Transverse colon (tissue), 4 donors: ENCODE measurements around the gene OSBPL7. TPM values are rescaled to one million over a fixed set of nuclear protein-coding genes. Genes with fewer than 3 reads are reported as not detected.
A peak's percentile ranks its signal among the peaks of the same experiment; 100 is the strongest.

Source experiments
- DNase-seq: peaks from one replicate; pipeline ENCODE4 v3.0.0-alpha.2; 2019
- H3K27ac ChIP-seq, 4 donors: fragments of 200-600 bp; sonication (generic); 2 replicates each; pipeline ENCODE4 v1.5.1; 2016 to 2018; ENCODE audit warnings: inconsistent platforms in 4 of 4
- H3K27me3 ChIP-seq: fragments of 200-600 bp; sonication (generic); 2 replicates; pipeline ENCODE4 v1.5.1; 2017; ENCODE audit warnings: inconsistent platforms
- H3K36me3 ChIP-seq, 4 donors: fragments of 200-600 bp; sonication (generic); 2 replicates each; pipeline ENCODE4 v1.5.1; 2017 to 2019; ENCODE audit warnings: inconsistent platforms in 4 of 4
- H3K4me1 ChIP-seq, 4 donors: fragments of 200-600 bp; sonication (generic); 2 replicates each; pipeline ENCODE4 v1.5.1; 2017 to 2020; ENCODE audit warnings: inconsistent platforms in 4 of 4
- H3K4me3 ChIP-seq, 4 donors: fragments of 200-600 bp; sonication (generic); 1 replicate in 1 of 4; 2 replicates in 3 of 4; pipeline versions ENCODE4 v1.5.1 to v1.6.1; 2017 to 2019; ENCODE audit warnings: inconsistent platforms in 4 of 4
- H3K9me3 ChIP-seq, 2 donors: fragments of 200-600 bp; sonication (generic); 2 replicates each; pipeline ENCODE4 v1.5.1; 2017 to 2019; ENCODE audit warnings: inconsistent platforms in 2 of 2
- EP300 ChIP-seq: sonication (generic); formaldehyde crosslinking; IDR thresholded peaks from one replicate; pipeline ENCODE4 v1.6.1; 2017; ENCODE audit warnings: antibody characterized with exemption, low read depth
- POLR2A ChIP-seq: fragments of 450-650 bp; IDR thresholded peaks from one replicate; pipeline ENCODE4 v1.6.1; 2016; ENCODE audit warnings: antibody characterized with exemption, mild to moderate bottlenecking, moderate library complexity
- POLR2AphosphoS5 ChIP-seq, 3 donors: sonication (generic); formaldehyde crosslinking; IDR thresholded peaks; one replicate each; pipeline ENCODE4 v1.6.1; 2016; ENCODE audit warnings: antibody characterized with exemption in 3 of 3
- WGBS, 2 donors: methylation state at CpG; one replicate each; pipeline ENCODE4 v1.1.5; 2018; ENCODE audit warnings: low coverage in 1 of 2; 5-methylcytosine and 5-hydroxymethylcytosine counted together
- in situ Hi-C, 4 donors: fragments of 200-750 bp; cut with MboI; loops; one replicate each; pipeline versions ENCODE4 v1.15.0 to v1.15.1; 2017; ENCODE audit warnings: low sequenced_read_pairs in 3 of 4, low pct_ligation_motif_present in 1 of 4, low pct_unique_long_range_greater_than_20kb in 1 of 4
- intact Hi-C: fragments of 100-400 bp; cut with DNase I; formaldehyde crosslinking; loops from one replicate; pipeline ENCODE4 v1.15.1; 2023; ENCODE audit warnings: low total_unique reads
- total RNA-seq, 4 donors: library from RNA; depleted of rRNA; stranded (reverse); fragments of >200 nt; gene quantifications; one replicate each; pipeline ENCODE4 v1.1.0, GENCODE V29; 2016
- TF ChIP-seq, protein P1 (sequence below), 5 experiments: fragments of 200-600 bp in 3 of 5; fragments of 450-650 bp in 2 of 5; sonication (generic) in 3 of 5; IDR thresholded peaks; 1 replicate in 2 of 5; 2 replicates in 3 of 5; pipeline ENCODE4 v1.5.1; 2016 to 2017; ENCODE audit warnings: antibody characterized with exemption in 5 of 5, inconsistent platforms in 3 of 5, mild to moderate bottlenecking in 2 of 5, moderate library complexity in 1 of 5

The OSBPL7 gene
- total RNA-seq, 4 donors from 2014 or later = 53.5 to 148 (median 75.0) TPM

DNA sequence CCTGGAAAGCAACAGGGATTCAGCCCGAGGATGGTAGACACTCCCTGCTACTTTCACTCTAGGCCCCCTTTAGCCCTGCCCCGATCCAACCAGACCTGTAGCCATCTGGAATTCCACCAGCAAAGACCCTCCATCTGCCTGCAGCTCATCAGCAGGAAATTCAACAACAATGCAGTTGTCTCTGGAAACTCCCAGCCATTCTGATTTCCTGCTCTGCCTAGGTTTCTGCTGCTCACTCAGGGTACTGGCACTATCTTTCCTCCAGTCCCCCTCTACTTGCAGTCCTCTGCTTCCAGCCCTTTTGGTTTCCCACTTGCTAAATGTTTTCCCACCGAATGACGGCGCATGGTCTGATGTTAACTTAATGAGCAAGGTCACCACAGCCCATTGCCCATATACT is 32.0 kb upstream of the OSBPL7 start:
- Histone ChIP-seq H3K27me3 (peaks cover 88% of the 10 kb centered on the region), H3K4me1 (peaks cover 4 to 24% (median 14%) of the 10 kb centered on the region in 4 donors), H3K27ac (no peak overlapping the region), H3K9me3 (no peaks in the 10 kb centered on the region), H3K36me3 (no peaks in the 10 kb centered on the region), H3K4me3 (no peak overlapping the region)
- DNase-seq = no peak
- WGBS, 2 donors = 49 to 61% methylated on average over 5 of the region's 5 CpGs
- intact Hi-C loops = no loop called here
- TF ChIP-seq POLR2A = no peak
- TF ChIP-seq, protein P1, sequence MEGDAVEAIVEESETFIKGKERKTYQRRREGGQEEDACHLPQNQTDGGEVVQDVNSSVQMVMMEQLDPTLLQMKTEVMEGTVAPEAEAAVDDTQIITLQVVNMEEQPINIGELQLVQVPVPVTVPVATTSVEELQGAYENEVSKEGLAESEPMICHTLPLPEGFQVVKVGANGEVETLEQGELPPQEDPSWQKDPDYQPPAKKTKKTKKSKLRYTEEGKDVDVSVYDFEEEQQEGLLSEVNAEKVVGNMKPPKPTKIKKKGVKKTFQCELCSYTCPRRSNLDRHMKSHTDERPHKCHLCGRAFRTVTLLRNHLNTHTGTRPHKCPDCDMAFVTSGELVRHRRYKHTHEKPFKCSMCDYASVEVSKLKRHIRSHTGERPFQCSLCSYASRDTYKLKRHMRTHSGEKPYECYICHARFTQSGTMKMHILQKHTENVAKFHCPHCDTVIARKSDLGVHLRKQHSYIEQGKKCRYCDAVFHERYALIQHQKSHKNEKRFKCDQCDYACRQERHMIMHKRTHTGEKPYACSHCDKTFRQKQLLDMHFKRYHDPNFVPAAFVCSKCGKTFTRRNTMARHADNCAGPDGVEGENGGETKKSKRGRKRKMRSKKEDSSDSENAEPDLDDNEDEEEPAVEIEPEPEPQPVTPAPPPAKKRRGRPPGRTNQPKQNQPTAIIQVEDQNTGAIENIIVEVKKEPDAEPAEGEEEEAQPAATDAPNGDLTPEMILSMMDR (IDR thresholded peaks at IDR 0.05) = no peak
- TF ChIP-seq EP300 = no peak
- no peak for TF ChIP-seq POLR2AphosphoS5 (IDR thresholded peaks at IDR 0.05)
- in situ Hi-C loops = no loop called here

DNA sequence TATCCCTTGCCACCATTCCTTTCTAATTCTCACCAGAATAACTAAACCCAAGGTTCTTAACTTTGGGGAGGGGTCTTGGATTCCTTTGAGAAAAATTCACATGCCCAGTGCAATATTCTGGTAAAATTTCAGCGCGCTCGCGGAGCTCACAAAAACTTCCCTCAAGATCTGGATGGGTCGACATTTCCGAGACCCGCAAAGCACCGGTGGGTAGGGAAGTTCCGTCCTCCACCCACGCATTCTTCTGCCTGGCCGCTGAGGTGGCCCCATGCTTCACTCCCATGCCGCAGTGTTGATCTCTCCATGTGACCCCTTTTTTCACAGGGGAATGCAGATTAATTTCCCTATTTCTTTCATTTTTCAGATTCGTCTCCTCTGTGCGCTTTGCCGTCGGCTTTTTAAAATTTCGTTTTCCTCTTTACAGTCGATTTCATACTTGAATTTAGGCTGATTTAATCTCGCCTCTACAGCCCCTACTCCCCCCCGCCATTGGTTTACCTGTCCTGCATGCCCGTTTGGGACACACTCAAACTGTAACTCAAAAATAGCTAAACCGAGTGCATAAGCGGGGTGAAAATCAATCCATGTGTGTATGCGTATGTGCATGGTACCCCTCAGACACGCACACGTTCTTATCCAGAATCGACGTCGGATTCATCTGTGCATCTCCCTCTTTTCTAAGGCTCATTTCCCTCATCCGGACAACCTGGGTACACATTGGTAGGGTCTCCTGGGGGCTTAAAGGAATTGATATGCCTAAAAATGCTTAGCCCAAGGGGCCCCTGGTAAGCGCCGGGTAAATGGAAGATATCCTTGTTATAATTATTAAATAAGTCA is 30.7 kb upstream of the OSBPL7 start:
- in situ Hi-C loops (no loop called here), intact Hi-C loops (no loop called here)
- Histone ChIP-seq H3K27me3 (peaks cover 92% of the 10 kb centered on the region), H3K4me1 (peaks cover 4 to 24% (median 14%) of the 10 kb centered on the region in 4 donors), H3K4me3 (no peak overlapping the region), H3K27ac (no peak overlapping the region), H3K36me3 (no peaks in the 10 kb centered on the region), H3K9me3 (no peaks in the 10 kb centered on the region)
- TF ChIP-seq POLR2A (no peak), POLR2AphosphoS5 (IDR thresholded peaks at IDR 0.05) (no peak), EP300 (no peak)
- TF ChIP-seq, protein P1 (IDR thresholded peaks at IDR 0.05) = no peak
- 49 to 51% methylated on average over 22 to 32 of the region's 32 CpGs for WGBS, 2 donors
- no peak for DNase-seq

DNA sequence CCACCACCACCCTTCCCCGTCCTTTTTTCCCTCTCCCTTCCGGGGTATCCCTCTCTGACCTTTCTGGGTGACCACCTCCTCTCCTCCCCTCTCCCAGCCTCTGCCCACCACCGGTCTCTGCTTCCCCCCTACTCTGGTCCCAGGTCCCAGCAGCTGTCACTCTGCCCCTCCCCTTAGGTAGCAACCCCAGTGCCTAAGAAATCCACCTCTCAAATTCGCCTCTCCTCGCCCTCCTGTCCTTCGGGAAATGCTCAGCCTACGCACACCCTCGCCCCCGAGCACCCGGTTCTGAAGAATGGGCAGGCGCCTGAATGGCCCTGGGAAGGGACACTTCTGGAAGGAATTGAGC is 30.1 kb upstream of the OSBPL7 start:
- Histone ChIP-seq H3K27me3 (peaks cover 92% of the 10 kb centered on the region), H3K4me1 (peaks cover 4 to 24% (median 14%) of the 10 kb centered on the region in 4 donors), H3K27ac (no peak overlapping the region), H3K4me3 (peak overlapping the region in 1 of 4 donors; percentile 55), H3K36me3 (no peaks in the 10 kb centered on the region), H3K9me3 (no peaks in the 10 kb centered on the region)
- in situ Hi-C loops = no loop called here
- 53 to 83% methylated on average over 1 to 11 of the region's 11 CpGs for WGBS, 2 donors
- intact Hi-C loops = no loop called here
- TF ChIP-seq, protein P1 (IDR thresholded peaks at IDR 0.05) = no peak
- no peak for TF ChIP-seq EP300
- no peak for TF ChIP-seq POLR2AphosphoS5 (IDR thresholded peaks at IDR 0.05)
- TF ChIP-seq POLR2A = no peak
- no peak for DNase-seq

DNA sequence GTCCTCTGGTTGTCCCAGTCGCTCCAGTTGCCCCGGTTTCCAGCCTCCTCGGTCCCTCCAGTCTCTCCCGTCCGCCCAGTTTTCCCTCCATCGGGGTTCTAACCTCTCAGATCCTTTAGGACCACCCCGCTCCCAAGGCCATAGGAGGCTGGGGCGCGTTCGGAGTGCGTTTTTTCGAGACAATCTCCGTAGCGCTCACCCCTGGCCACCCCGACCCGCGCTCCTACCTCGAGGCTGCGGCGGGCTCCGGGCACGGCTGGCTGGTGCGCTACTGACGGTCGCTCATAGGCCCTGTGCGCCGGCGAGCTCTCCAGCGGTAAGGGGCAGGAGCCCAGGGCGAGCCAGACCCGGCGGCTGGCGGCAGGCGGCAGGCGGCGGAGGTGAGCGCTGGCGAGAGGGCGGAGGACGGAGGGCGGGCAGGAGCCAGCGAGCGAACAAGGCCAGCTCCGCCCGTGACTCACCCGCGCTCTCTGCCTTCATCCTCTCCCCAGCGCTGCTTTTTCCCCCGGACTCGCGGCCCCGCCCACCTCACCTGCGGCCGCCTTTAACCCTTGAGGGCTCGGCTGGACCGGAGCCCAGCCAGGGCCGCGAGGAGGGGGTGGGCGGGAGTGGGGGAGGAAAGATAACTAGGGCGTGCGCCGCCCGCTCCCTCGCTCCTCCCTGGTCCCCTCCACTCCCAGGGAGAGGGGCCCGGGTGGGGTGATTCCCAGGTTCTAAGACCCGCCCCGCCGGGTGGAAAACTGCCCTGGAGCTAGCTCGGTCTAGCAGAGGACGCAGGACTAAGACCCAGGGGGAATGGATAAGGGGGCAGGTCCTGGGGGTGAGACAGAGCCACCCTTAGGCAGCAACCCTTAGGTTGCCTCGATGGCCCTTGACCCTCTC is 29.3 kb upstream of the OSBPL7 start, which contains the start of gene SP6:
TSS of gene SP6 (minus strand) at position 472 of the 882 bp plus-strand sequence. CDS start 2,734 bp downstream, outside the sequence.
- no peaks in the 10 kb centered on the region for H3K36me3 ChIP-seq
- no peaks in the 10 kb centered on the region for H3K9me3 ChIP-seq
- peaks cover 92% of the 10 kb centered on the region for H3K27me3 ChIP-seq
- WGBS, 2 donors = 11% methylated on average over 56 of the region's 71 CpGs; no CpG with 5 or more reads in 1 of the 2 donors
- H3K4me3 ChIP-seq = peak within 1 kb of the TSS; percentile 14 to 55 (median 42)
- in situ Hi-C loops = no loop called here
- intact Hi-C loops = no loop called here
- TF ChIP-seq POLR2AphosphoS5 (IDR thresholded peaks at IDR 0.05) (peak; percentile 71 to 87 (median 74)), POLR2A (peak; percentile 71), EP300 (no peak)
- TF ChIP-seq, protein P1 (IDR thresholded peaks at IDR 0.05) = peak in 2 of 5 experiments; percentile 31 to 49
- peak; percentile 91 for DNase-seq
- H3K4me1 ChIP-seq = peaks cover 4 to 24% (median 14%) of the 10 kb centered on the region in 4 donors
- peak within 1 kb of the TSS in 3 of 4 donors; percentile 68 to 74 (median 72) for H3K27ac ChIP-seq
